T-cell (primary cell): ENCODE results near the gene GTPBP3. TPM values are rescaled to one million over a fixed set of nuclear protein-coding genes. Genes with fewer than 3 reads are reported as not detected.

ENCODE experiments used
- ATAC-seq, 4 experiments: fragments of 200-7000 bp in 3 of 4; fragments of 150-1000 bp in 1 of 4; cut with Tn5 transposase; replicated peaks in 1 of 4; 1 replicate in 3 of 4; 2 replicates in 1 of 4; pipeline ENCODE4 v1.10.0; 2021; ENCODE audit warnings: moderate library complexity in 3 of 4, mild to moderate bottlenecking in 2 of 4, moderate number of reproducible peaks in 1 of 4
- CTCF ChIA-PET, 2 donors: fragments of 300-600 bp; sonication (Branson Sonifier 250); formaldehyde crosslinking; loops; one replicate each; lab custom pipeline; 2022; ENCODE audit warnings: antibody characterized with exemption in 2 of 2; lab: Charles Lee
- POLR2A ChIA-PET, 2 donors: fragments of 300-600 bp; sonication (Branson Sonifier 250); formaldehyde crosslinking; loops; one replicate each; lab custom pipeline; 2022; ENCODE audit warnings: antibody characterized with exemption in 2 of 2; lab: Charles Lee
- DNase-seq, 35 experiments: peaks; one replicate each; pipeline versions ENCODE4 v3.0.0 to v3.0.0-alpha.2; 2013 to 2023
- H3K27ac ChIP-seq: one replicate; pipeline ENCODE4 v1.5.1; 2013; ENCODE audit warnings: low read length
- H3K27me3 ChIP-seq, 2 experiments: replicated peaks in 1 of 2; 1 replicate in 1 of 2; 2 replicates in 1 of 2; pipeline versions ENCODE4 v1.6.1 to v1.7.0; 2013; ENCODE audit warnings: low read length in 1 of 2, mixed read lengths in 1 of 2; ENCODE audit not compliant: control insufficient read depth in 2 of 2, insufficient read depth in 2 of 2; ENCODE audit errors: extremely low read depth in 1 of 2
- H3K36me3 ChIP-seq, 2 donors: 1 replicate in 1 of 2; 2 replicates in 1 of 2; pipeline versions ENCODE4 v1.6.1 to v1.7.0; 2013; ENCODE audit warnings: low read length in 1 of 2; ENCODE audit not compliant: control insufficient read depth in 2 of 2, insufficient read depth in 1 of 2; ENCODE audit errors: extremely low read depth in 1 of 2
- H3K4me1 ChIP-seq, 2 experiments: 1 replicate in 1 of 2; 2 replicates in 1 of 2; pipeline versions ENCODE4 v1.6.1 to v1.7.0; 2013; ENCODE audit warnings: low read length in 2 of 2, mixed read lengths in 1 of 2; ENCODE audit not compliant: insufficient read depth in 2 of 2, control insufficient read depth in 1 of 2; ENCODE audit errors: extremely low read depth in 1 of 2
- H3K4me3 ChIP-seq, 2 donors: 1 replicate in 1 of 2; 2 replicates in 1 of 2; pipeline versions ENCODE4 v1.5.1 to v1.7.0; 2013; ENCODE audit warnings: mild to moderate bottlenecking in 2 of 2, low read length in 1 of 2, moderate library complexity in 1 of 2; ENCODE audit not compliant: control insufficient read depth in 1 of 2; ENCODE audit errors: extremely low read depth in 1 of 2
- H3K9me3 ChIP-seq: 2 replicates; pipeline ENCODE4 v1.7.0; 2013
- H3K27ac Mint-ChIP-seq, 2 donors: one replicate each; pipeline ENCODE4 v1.8.0; 2020 to 2021; ENCODE audit warnings: mild to moderate bottlenecking in 2 of 2, mixed read lengths in 2 of 2
- H3K27me3 Mint-ChIP-seq, 2 donors: one replicate each; pipeline ENCODE4 v1.8.0; 2021 to 2022; ENCODE audit warnings: mixed read lengths in 2 of 2
- H3K36me3 Mint-ChIP-seq: one replicate; pipeline ENCODE4 v1.8.0; 2021; ENCODE audit warnings: mixed read lengths
- H3K4me1 Mint-ChIP-seq, 3 donors: one replicate each; pipeline ENCODE4 v1.8.0; 2020 to 2022; ENCODE audit warnings: mixed read lengths in 3 of 3, mild to moderate bottlenecking in 1 of 3
- H3K4me3 Mint-ChIP-seq, 3 donors: one replicate each; pipeline ENCODE4 v1.8.0; 2020 to 2022; ENCODE audit warnings: mild to moderate bottlenecking in 3 of 3, mixed read lengths in 3 of 3, moderate library complexity in 3 of 3
- H3K9me3 Mint-ChIP-seq, 3 donors: one replicate each; pipeline ENCODE4 v1.8.0; 2020 to 2022; ENCODE audit warnings: mixed read lengths in 3 of 3
- WGBS: methylation state at CpG from one replicate; pipeline ENCODE4 v1.1.5; 2013; ENCODE audit warnings: missing lambda C conversion rate; ENCODE audit not compliant: insufficient coverage; 5-methylcytosine and 5-hydroxymethylcytosine counted together
- total RNA-seq, 35 experiments: library from RNA in 6 of 35; stranded (reverse) in 6 of 35; fragments of 120-200 nt in 1 of 35; gene quantifications; one replicate each; pipeline versions ENCODE4 v1.2.1 to v1.2.4 and lab custom pipeline; 2013 to 2026

GTPBP3 gene
- total RNA-seq, 5 donors from 2014 or later (not counting 1 experiment from before 2014, with no cell fraction given) = 31.9 to 72.5 (median 65.7) TPM

GRCh38 chr19:17325881-17326594 lies 11.3 kb upstream of the GTPBP3 start:
- CTCF ChIA-PET = no interaction called here

GRCh38 chr19:17326595-17326966 lies 10.8 kb upstream of the GTPBP3 start:
- Histone ChIP-seq H3K27me3 (peaks cover 0 to 7% of the 10 kb centered on the region in 2 experiments), H3K4me1 (peaks cover 2 to 37% of the 10 kb centered on the region in 2 experiments), H3K9me3 (no peaks in the 10 kb centered on the region), H3K27ac (no peak overlapping the region), H3K4me3 (no peak overlapping the region), H3K36me3 (peaks cover 0 to 8% of the 10 kb centered on the region in 2 donors)
- Mint-ChIP-seq H3K4me3 (peak overlapping the region; percentile 42 to 59 (median 46)), H3K36me3 (peaks cover 7% of the 10 kb centered on the region), H3K27me3 (no peaks in the 10 kb centered on the region), H3K9me3 (no peaks in the 10 kb centered on the region), H3K4me1 (peaks cover 11 to 22% (median 17%) of the 10 kb centered on the region in 3 donors), H3K27ac (no peak overlapping the region)
- 92% methylated on average over 7 of the region's 11 CpGs for WGBS
- CTCF ChIA-PET = no interaction called here
- POLR2A ChIA-PET = interaction anchor here in 1 of 2 donors (0.6 to 1.1 kb wide), 3 partner anchors 20 to 54 kb away, joined by 3 to 9 read pairs (median 3); no protein-coding TSS in a partner anchor
- DNase-seq (no peak), ATAC-seq (no peak)

More at GRCh38 chr19:17325881-17326594, 11.3 kb upstream of the GTPBP3 start:
- DNase-seq (no peak), ATAC-seq (no peak)
- H3K9me3 Mint-ChIP-seq = no peaks in the 10 kb centered on the region
- no peak overlapping the region for H3K4me3 Mint-ChIP-seq
- POLR2A ChIA-PET = interaction anchor here in 1 of 2 donors (0.6 kb wide), 1 partner anchor 41 kb away, joined by 3 read pairs; no protein-coding TSS in a partner anchor
- peaks cover 7% of the 10 kb centered on the region for H3K36me3 Mint-ChIP-seq
- 98% methylated on average over 11 of the region's 17 CpGs for WGBS
- H3K4me1 Mint-ChIP-seq = peaks cover 11 to 22% (median 17%) of the 10 kb centered on the region in 3 donors
- Histone ChIP-seq H3K36me3 (peaks cover 2 to 11% of the 10 kb centered on the region in 2 donors), H3K4me1 (peaks cover 2 to 37% of the 10 kb centered on the region in 2 experiments), H3K27ac (no peak overlapping the region), H3K27me3 (peaks cover 0 to 7% of the 10 kb centered on the region in 2 experiments), H3K4me3 (no peak overlapping the region), H3K9me3 (no peaks in the 10 kb centered on the region)
- no peaks in the 10 kb centered on the region for H3K27me3 Mint-ChIP-seq
- no peak overlapping the region for H3K27ac Mint-ChIP-seq

GRCh38 chr19:17327068-17327653 lies 10.2 kb upstream of the GTPBP3 start:
- Mint-ChIP-seq H3K36me3 (peaks cover 7% of the 10 kb centered on the region), H3K27ac (no peak overlapping the region), H3K4me3 (peak overlapping the region; percentile 46 to 78 (median 59)), H3K27me3 (no peaks in the 10 kb centered on the region), H3K9me3 (no peaks in the 10 kb centered on the region), H3K4me1 (peaks cover 11 to 22% (median 17%) of the 10 kb centered on the region in 3 donors)
- ATAC-seq = no peak
- ChIA-PET CTCF (no interaction called here), POLR2A (interaction anchor here in 1 of 2 donors (0.6 to 1.1 kb wide), 2 partner anchors 21 to 55 kb away, joined by 3 to 9 read pairs; no protein-coding TSS in a partner anchor)
- Histone ChIP-seq H3K36me3 (peaks cover 0 to 8% of the 10 kb centered on the region in 2 donors), H3K4me3 (no peak overlapping the region), H3K4me1 (peaks cover 2 to 37% of the 10 kb centered on the region in 2 experiments), H3K27me3 (peaks cover 0 to 7% of the 10 kb centered on the region in 2 experiments), H3K27ac (no peak overlapping the region), H3K9me3 (no peaks in the 10 kb centered on the region)
- no peak for DNase-seq
- WGBS = 92% methylated on average over 25 of the region's 27 CpGs

- DNase-seq (peak in 28 of 35 experiments; percentile 34 to 77 (median 49)), ATAC-seq (peak; percentile 67 to 76 (median 72))
- Histone ChIP-seq H3K4me1 (peaks cover 2 to 40% of the 10 kb centered on the region in 2 experiments), H3K4me3 (peak overlapping the region; percentile 59), H3K27ac (peak overlapping the region; percentile 34), H3K27me3 (peaks cover 0 to 7% of the 10 kb centered on the region in 2 experiments), H3K36me3 (peaks cover 0 to 8% of the 10 kb centered on the region in 2 donors), H3K9me3 (no peaks in the 10 kb centered on the region)
- peak overlapping the region; percentile 46 to 79 for H3K27ac Mint-ChIP-seq
- peak overlapping the region; percentile 70 to 79 (median 78) for H3K4me3 Mint-ChIP-seq
- 46% methylated on average over 47 of the region's 64 CpGs for WGBS
- POLR2A ChIA-PET = interaction anchor here (0.6 to 1.2 kb wide), 4 partner anchors 10 to 112 kb away, joined by 3 to 4 read pairs (median 3); partner anchors contain the start of gene DDA1 (in 1 of the 2)
- H3K9me3 Mint-ChIP-seq = no peaks in the 10 kb centered on the region
- no peaks in the 10 kb centered on the region for H3K36me3 Mint-ChIP-seq
- peaks cover 14 to 23% (median 14%) of the 10 kb centered on the region in 3 donors for H3K4me1 Mint-ChIP-seq
- H3K27me3 Mint-ChIP-seq = no peaks in the 10 kb centered on the region
- CTCF ChIA-PET = interaction anchor here in 1 of 2 donors (0.6 kb wide), 1 partner anchor 1135 kb away, joined by 5 read pairs; no protein-coding TSS in a partner anchor
Measured at GRCh38 chr19:17327654-17328516, 9.5 kb upstream of the GTPBP3 start.

- Histone ChIP-seq H3K27me3 (peaks cover 0 to 7% of the 10 kb centered on the region in 2 experiments), H3K27ac (peak overlapping the region; percentile 34), H3K9me3 (no peaks in the 10 kb centered on the region), H3K4me3 (peak overlapping the region; percentile 59 to 62), H3K4me1 (peaks cover 4 to 45% of the 10 kb centered on the region in 2 experiments), H3K36me3 (peaks cover 0 to 8% of the 10 kb centered on the region in 2 donors)
- ATAC-seq (peak; percentile 45 to 60 (median 54)), DNase-seq (peak in 13 of 35 experiments; percentile 17 to 56 (median 41))
- ChIA-PET CTCF (interaction anchor here in 1 of 2 donors (0.6 kb wide), 1 partner anchor 1134 kb away, joined by 5 read pairs; no protein-coding TSS in a partner anchor), POLR2A (interaction anchor here in 1 of 2 donors (0.6 to 1.2 kb wide), 3 partner anchors 9 to 113 kb away, joined by 3 to 4 read pairs (median 3); partner anchors contain the start of gene DDA1)
- peaks cover 14 to 26% (median 14%) of the 10 kb centered on the region in 3 donors for H3K4me1 Mint-ChIP-seq
- H3K27ac Mint-ChIP-seq = no peak overlapping the region
- no peaks in the 10 kb centered on the region for H3K36me3 Mint-ChIP-seq
- no peaks in the 10 kb centered on the region for H3K9me3 Mint-ChIP-seq
- peak overlapping the region; percentile 70 to 78 (median 70) for H3K4me3 Mint-ChIP-seq
- WGBS = 4% methylated on average over 73 of the region's 94 CpGs
- no peaks in the 10 kb centered on the region for H3K27me3 Mint-ChIP-seq
Measured at GRCh38 chr19:17328517-17329365, 8.6 kb upstream of the GTPBP3 start.
